GM21619 (cell line): ENCODE data around the gene DDX10.

Experiments used
- ATAC-seq: cut with Tn5 transposase; IDR thresholded peaks from one replicate; pipeline ENCODE4 v1.9.1; 2021; ENCODE audit not compliant: unreplicated experiment

The DDX10 gene

GRCh38 chr11:108966978-108967377 lies 302.1 kb downstream of the DDX10 start:
- no peak for ATAC-seq

GRCh38 chr11:108967571-108967970 lies 302.7 kb downstream of the DDX10 start:
- no peak for ATAC-seq

GRCh38 chr11:108970221-108970991 lies 305.5 kb downstream of the DDX10 start:
- no peak for ATAC-seq

GRCh38 chr11:108973402-108974162 lies 308.7 kb downstream of the DDX10 start:
- no peak for ATAC-seq

- ATAC-seq = no peak
Observed at GRCh38 chr11:108975026-108975425, 310.2 kb downstream of the DDX10 start.

GRCh38 chr11:108975641-108976071 lies 310.8 kb downstream of the DDX10 start:
- no peak for ATAC-seq

GRCh38 chr11:108983636-108984420 lies 319.0 kb downstream of the DDX10 start:
- no peak for ATAC-seq

- ATAC-seq = no peak
Observed at GRCh38 chr11:108984523-108984922, 319.7 kb downstream of the DDX10 start.

GRCh38 chr11:108985236-108985944 lies 320.5 kb downstream of the DDX10 start:
- ATAC-seq = no peak

GRCh38 chr11:108985945-108986279 lies 321.0 kb downstream of the DDX10 start:
- ATAC-seq = no peak
